HCT116 (cell line): ENCODE data around the gene ICAM4. TPM values are rescaled to one million over a fixed set of nuclear protein-coding genes. Genes with fewer than 3 reads are reported as not detected.
A peak's percentile ranks its signal among the peaks of the same experiment; 100 is the strongest.

Experiments
- ATAC-seq: fragments of 200-7000 bp; cut with Tn5 transposase; 2 replicates; pipeline ENCODE4 v1.9.1; 2020; ENCODE audit warnings: mild to moderate bottlenecking, moderate library complexity
- BruUV-seq: library from RNA; stranded (reverse); fragments of 400-500 nt; replicated peaks from 2 replicates; lab custom pipeline; 2021; lab: Mats Ljungman, UMichigan
- CTCF ChIA-PET: fragments of 300-600 bp; sonication (Branson Sonifier 250); formaldehyde crosslinking; loops from one replicate; lab custom pipeline; 2021; ENCODE audit warnings: antibody characterized with exemption; lab: Charles Lee
- POLR2A ChIA-PET: fragments of 300-600, 350-600 bp; sonication (Branson Sonifier 250); formaldehyde crosslinking; loops from one replicate; lab custom pipeline; 2021; ENCODE audit warnings: antibody characterized with exemption; lab: Charles Lee
- RAD21 ChIA-PET, 2 experiments: fragments of 300-600 bp; sonication (Branson Sonifier 250); formaldehyde crosslinking; loops; one replicate each; lab custom pipeline; 2023; ENCODE audit warnings: low total read pairs in 2 of 2; ENCODE audit not compliant: uncharacterized antibody in 2 of 2, unreplicated experiment in 2 of 2, low non-redundant PET in 1 of 2; lab: Charles Lee
- DNase-seq: peaks from one replicate; pipeline ENCODE4 v3.0.0-alpha.2; 2010; ENCODE audit warnings: low read depth, low spot score
- H2AFZ ChIP-seq: fragments of 200-600 bp; shearing (Covaris generic), sonication (generic); 2 replicates; pipeline ENCODE4 v1.6.1; 2017; ENCODE audit warnings: low read depth, mixed run types, mixed read lengths, antibody characterized with exemption, low read length; ENCODE audit not compliant: poor library complexity, severe bottlenecking
- H3K27ac ChIP-seq: 2 replicates; pipeline ENCODE4 v1.5.1; 2012; ENCODE audit warnings: low read depth, low read length
- H3K27me3 ChIP-seq: fragments of 200-600 bp; sonication (generic); 2 replicates; pipeline ENCODE4 v1.6.1; 2016; ENCODE audit warnings: mixed run types, low read length, mixed read lengths; ENCODE audit not compliant: insufficient read depth
- H3K36me3 ChIP-seq, 2 experiments: fragments of 200-500 bp in 1 of 2; fragments of 200-600 bp in 1 of 2; sonication (Bioruptor generic) in 1 of 2; sonication (generic) in 1 of 2; 2 replicates each; pipeline versions ENCODE4 v1.5.1 to v1.6.1; 2014 to 2016; ENCODE audit warnings: low read length in 2 of 2, inconsistent platforms in 1 of 2, mixed read lengths in 1 of 2, mixed run types in 1 of 2; ENCODE audit not compliant: insufficient read depth in 2 of 2, control insufficient read depth in 1 of 2
- H3K4me1 ChIP-seq, 2 experiments: fragments of 200-600 bp in 1 of 2; sonication (generic) in 1 of 2; 2 replicates each; pipeline versions ENCODE4 v1.5.1 to v1.6.1; 2012 to 2017; ENCODE audit warnings: low read length in 2 of 2, inconsistent platforms in 1 of 2, mild to moderate bottlenecking in 1 of 2, mixed read lengths in 1 of 2, mixed run types in 1 of 2, moderate library complexity in 1 of 2; ENCODE audit not compliant: insufficient read depth in 2 of 2, control insufficient read depth in 1 of 2
- H3K4me2 ChIP-seq: fragments of 200-600 bp; sonication (generic); 2 replicates; pipeline ENCODE4 v1.6.1; 2017; ENCODE audit warnings: mixed run types, low read length, mixed read lengths
- H3K4me3 ChIP-seq, 2 experiments: fragments of 200-600 bp in 1 of 2; sonication (generic) in 1 of 2; replicated peaks in 1 of 2; 2 replicates each; pipeline ENCODE4 v1.5.1; 2011 to 2016; ENCODE audit warnings: low read length in 2 of 2, control low read depth in 1 of 2, low read depth in 1 of 2, mild to moderate bottlenecking in 1 of 2, mixed read lengths in 1 of 2, mixed run types in 1 of 2
- H3K79me2 ChIP-seq: fragments of 200-600 bp; sonication (generic); 2 replicates; pipeline ENCODE4 v1.6.1; 2017; ENCODE audit warnings: mild to moderate bottlenecking, mixed run types, low read length, moderate library complexity, mixed read lengths; ENCODE audit not compliant: insufficient read depth
- H3K9ac ChIP-seq: fragments of 200-600 bp; sonication (generic); 2 replicates; pipeline ENCODE4 v1.6.1; 2016; ENCODE audit warnings: low read length, mixed read lengths
- H3K9me2 ChIP-seq: fragments of 200-600 bp; sonication (generic), shearing (Covaris generic); 2 replicates; pipeline ENCODE4 v1.6.1; 2017; ENCODE audit warnings: mixed run types, mild to moderate bottlenecking, moderate library complexity; ENCODE audit not compliant: insufficient read depth
- H3K9me3 ChIP-seq, 2 experiments: fragments of 200-500 bp in 1 of 2; fragments of 200-600 bp in 1 of 2; sonication (Bioruptor generic) in 1 of 2; sonication (generic) in 1 of 2; 2 replicates each; pipeline ENCODE4 v1.6.1; 2014 to 2017; ENCODE audit warnings: low read length in 2 of 2, mixed read lengths in 2 of 2, inconsistent platforms in 1 of 2, low read depth in 1 of 2, mild to moderate bottlenecking in 1 of 2, mixed run types in 1 of 2, moderate library complexity in 1 of 2; ENCODE audit not compliant: control insufficient read depth in 1 of 2, insufficient read depth in 1 of 2
- H4K20me1 ChIP-seq: fragments of 200-600 bp; sonication (generic), shearing (Covaris generic); 2 replicates; pipeline ENCODE4 v1.6.1; 2017; ENCODE audit warnings: mixed run types, mild to moderate bottlenecking, moderate library complexity; ENCODE audit not compliant: insufficient read depth
- CTCF ChIP-seq, 3 experiments: fragments of 200-600 bp in 1 of 3; sonication (generic) in 1 of 3; IDR thresholded peaks in 2 of 3; conservative IDR thresholded peaks in 1 of 3; 2 replicates each; pipeline ENCODE4 v1.5.1; 2012 to 2017; ENCODE audit warnings: low read depth in 2 of 3, low read length in 2 of 3, antibody characterized with exemption in 1 of 3, borderline replicate concordance in 1 of 3, control low read depth in 1 of 3, mild to moderate bottlenecking in 1 of 3, mixed read lengths in 1 of 3, mixed run types in 1 of 3, moderate library complexity in 1 of 3; ENCODE audit not compliant: insufficient read depth in 1 of 3
- SIN3A ChIP-seq: IDR thresholded peaks from 2 replicates; pipeline ENCODE4 v1.6.1; 2012; ENCODE audit warnings: low read depth
- ZNF274 ChIP-seq: fragments of 200-500 bp; sonication (Bioruptor generic); IDR thresholded peaks from 2 replicates; pipeline ENCODE4 v1.6.1; 2014; ENCODE audit warnings: mild to moderate bottlenecking, low read depth, low read length, inconsistent platforms
- intact Hi-C: fragments of 100-400 bp; cut with micrococcal nuclease; formaldehyde crosslinking; loops from 2 replicates; pipeline ENCODE4 v1.10.0; 2022
- total RNA-seq: library from RNA; stranded (reverse); gene quantifications from one replicate; pipeline ENCODE4 v1.2.1, GENCODE V29; 2021; ENCODE audit not compliant: unreplicated experiment

ICAM4 gene
- total RNA-seq, 1 experiment from 2014 or later = not detected

- TF ChIP-seq CTCF (IDR thresholded peaks at IDR 0.05 in 2 of 3, conservative IDR thresholded peaks at IDR 0.05 in 1 of 3; ENCODE audit: borderline replicate concordance in 1 of 3, insufficient read depth in 1 of 3, low read depth in 2 of 3, low read length in 2 of 3) = no peak
These were observed 46.4 kb downstream of the ICAM4 start, which contains the start of gene RAVER1 (continued) for GRCh38 chr19:10332965-10333757.

- BruUV-seq = TSS peak; percentile 80
- ChIA-PET CTCF (interaction anchor here (0.6 to 1.7 kb wide), 9 partner anchors 44 to 401 kb away, joined by 3 to 4 read pairs (median 3); partner anchors contain the start of gene ICAM5), RAD21 (interaction anchor here (0.9 to 1.2 kb wide), 5 partner anchors 45 to 65 kb away, joined by 3 to 6 read pairs (median 3); partner anchors contain the start of gene ICAM1 (in 1 of the 2)), POLR2A (interaction anchor here (0.5 to 2.5 kb wide), 9 partner anchors 10 to 552 kb away, joined by 3 to 26 read pairs (median 4); partner anchors contain the start of genes ICAM5 and TYK2)
- DNase-seq (no peak), ATAC-seq (peak; percentile 26)
- intact Hi-C loops = loop anchor here (2.0 kb wide), 2 partner anchors 45 to 47 kb away; partner anchors contain the start of genes ICAM5 and TYK2
- no peaks in the 10 kb centered on the region for H3K9me2 ChIP-seq
- TF ChIP-seq SIN3A = 0 out of 2 replicates have a peak, but pooled peaks have one; percentile 10
- no peak for TF ChIP-seq ZNF274
- H3K4me1 ChIP-seq = peaks cover 6 to 28% of the 10 kb centered on the region in 2 experiments; a peak in 3 of 4 replicates
- H3K9ac ChIP-seq = peak overlapping the region; percentile 75
- peaks cover 45% of the 10 kb centered on the region for H3K79me2 ChIP-seq
- H3K36me3 ChIP-seq = peaks cover 11 to 19% of the 10 kb centered on the region in 2 experiments
- no peaks in the 10 kb centered on the region for H3K27me3 ChIP-seq
- no peaks in the 10 kb centered on the region for H4K20me1 ChIP-seq
- peak overlapping the region; percentile 100 for H3K4me2 ChIP-seq
- peak overlapping the region; percentile 90 for H3K27ac ChIP-seq
- H3K4me3 ChIP-seq = peak overlapping the region; percentile 77 to 93
- no peaks in the 10 kb centered on the region for H3K9me3 ChIP-seq
- no peak overlapping the region for H2AFZ ChIP-seq
These were observed 47.2 kb downstream of the ICAM4 start for GRCh38 chr19:10333758-10334587.
